ENCODE data around the gene MAML3.
A peak's percentile ranks its signal among the peaks of the same experiment; 100 is the strongest.

Gene MAML3

GRCh38 chr4:140180577-140180976 lies 26.6 kb upstream of the MAML3 start:
- Histone ChIP-seq H3K4me1 (ENCODE audit: control insufficient read depth in 2 of 2, insufficient read depth in 2 of 2, low read length in 2 of 2) (peaks cover 0 to 11% of the 10 kb centered on the region in 2 donors), H3K4me3 (ENCODE audit: low read length in 2 of 2) (peak overlapping the region in 1 of 2 donors; percentile 11), H3K9ac (ENCODE audit: low read depth in 1 of 2, low read length in 2 of 2) (no peak overlapping the region), H3K27ac (ENCODE audit: low read depth in 2 of 2, low read length in 2 of 2) (no peak overlapping the region), H3K27me3 (ENCODE audit: control insufficient read depth in 2 of 2, insufficient read depth in 2 of 2, low read length in 2 of 2) (no peaks in the 10 kb centered on the region), H3K36me3 (ENCODE audit: control insufficient read depth in 2 of 2, insufficient read depth in 2 of 2, low read length in 2 of 2) (no peaks in the 10 kb centered on the region), H3K9me3 (ENCODE audit: control insufficient read depth in 2 of 2, low read length in 2 of 2) (no peaks in the 10 kb centered on the region)

DNA sequence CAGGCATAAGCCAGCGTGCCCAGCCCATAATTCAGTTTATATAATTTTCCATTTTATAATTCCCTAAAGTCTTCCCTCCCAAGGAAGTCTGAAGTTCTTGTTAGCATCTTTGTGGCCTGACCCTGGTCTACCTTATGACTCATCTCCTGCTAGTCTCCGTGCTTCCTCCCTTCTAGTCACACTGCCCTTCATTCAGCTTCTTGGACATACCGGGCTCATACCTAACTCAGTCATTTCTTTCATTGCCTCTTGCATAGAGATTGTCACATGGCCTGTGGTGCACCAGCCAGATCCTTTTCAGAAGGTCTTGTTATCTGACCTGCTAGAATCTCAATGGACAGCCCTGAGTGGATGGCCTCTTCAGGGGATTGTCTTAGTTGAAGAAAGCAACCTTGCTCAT lies 22.8 kb upstream of the MAML3 start:
- H3K27ac ChIP-seq (ENCODE audit: low read depth in 2 of 2, low read length in 2 of 2): peak overlapping the region in 1 of 2 donors; percentile 27
- H3K36me3 ChIP-seq (ENCODE audit: control insufficient read depth in 2 of 2, insufficient read depth in 2 of 2, low read length in 2 of 2): no peaks in the 10 kb centered on the region
- no peaks in the 10 kb centered on the region for H3K27me3 ChIP-seq (ENCODE audit: control insufficient read depth in 2 of 2, insufficient read depth in 2 of 2, low read length in 2 of 2)
- H3K9ac ChIP-seq (ENCODE audit: low read depth in 1 of 2, low read length in 2 of 2): no peak overlapping the region
- H3K4me1 ChIP-seq (ENCODE audit: control insufficient read depth in 2 of 2, insufficient read depth in 2 of 2, low read length in 2 of 2): peaks cover 0 to 9% of the 10 kb centered on the region in 2 donors
- no peaks in the 10 kb centered on the region for H3K9me3 ChIP-seq (ENCODE audit: control insufficient read depth in 2 of 2, low read length in 2 of 2)
- no peak overlapping the region for H3K4me3 ChIP-seq (ENCODE audit: low read length in 2 of 2)

DNA sequence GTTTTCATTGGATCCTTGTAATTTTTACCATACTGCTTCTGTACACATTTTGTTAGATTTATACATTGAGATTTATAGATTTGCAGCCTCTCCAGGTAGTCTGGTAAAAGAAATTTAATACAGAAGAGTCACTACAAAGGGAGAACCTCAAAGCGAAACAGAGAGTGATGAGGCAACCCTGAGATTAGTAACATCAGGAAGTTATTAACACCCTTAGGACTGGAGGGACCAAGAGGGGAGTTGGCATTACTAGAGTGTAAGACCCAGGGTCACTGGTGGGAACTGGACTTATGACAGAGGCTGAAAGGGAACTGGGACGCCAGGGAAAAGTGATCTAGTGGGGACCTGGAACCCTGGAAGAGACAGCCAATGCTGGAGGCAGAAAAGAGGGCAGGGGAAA lies 20.6 kb upstream of the MAML3 start:
- H3K9me3 ChIP-seq (ENCODE audit: control insufficient read depth in 2 of 2, low read length in 2 of 2): no peaks in the 10 kb centered on the region
- H3K36me3 ChIP-seq (ENCODE audit: control insufficient read depth in 2 of 2, insufficient read depth in 2 of 2, low read length in 2 of 2): no peaks in the 10 kb centered on the region
- no peak overlapping the region for H3K27ac ChIP-seq (ENCODE audit: low read depth in 2 of 2, low read length in 2 of 2)

DNA sequence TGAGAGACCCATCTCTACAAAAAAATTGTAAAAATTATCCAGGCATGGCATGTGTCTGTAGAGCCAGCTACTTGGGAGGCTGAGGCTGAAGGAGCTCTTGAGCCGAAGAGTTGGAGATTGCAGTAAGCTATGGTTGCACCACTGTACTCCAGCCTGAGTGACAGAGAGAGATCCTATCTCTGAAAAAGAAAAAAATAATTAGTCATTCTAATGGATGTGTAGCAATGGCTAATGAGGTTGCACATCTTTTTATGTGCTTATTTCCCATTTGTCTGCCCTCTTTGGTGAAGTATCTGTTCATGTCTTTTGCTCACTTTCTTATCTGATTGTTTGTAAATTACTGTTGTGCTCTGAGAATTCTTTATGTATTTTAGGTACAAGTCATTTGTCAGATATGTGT lies 19.0 kb upstream of the MAML3 start:
- H3K9me3 ChIP-seq (ENCODE audit: control insufficient read depth in 2 of 2, low read length in 2 of 2): no peaks in the 10 kb centered on the region
- no peaks in the 10 kb centered on the region for H3K36me3 ChIP-seq (ENCODE audit: control insufficient read depth in 2 of 2, insufficient read depth in 2 of 2, low read length in 2 of 2)
- no peak overlapping the region for H3K4me3 ChIP-seq (ENCODE audit: low read length in 2 of 2)
- H3K4me1 ChIP-seq (ENCODE audit: control insufficient read depth in 2 of 2, insufficient read depth in 2 of 2, low read length in 2 of 2): peaks cover 0 to 4% of the 10 kb centered on the region in 2 donors
- no peaks in the 10 kb centered on the region for H3K27me3 ChIP-seq (ENCODE audit: control insufficient read depth in 2 of 2, insufficient read depth in 2 of 2, low read length in 2 of 2)
- no peak overlapping the region for H3K9ac ChIP-seq (ENCODE audit: low read depth in 1 of 2, low read length in 2 of 2)
- no peak overlapping the region for H3K27ac ChIP-seq (ENCODE audit: low read depth in 2 of 2, low read length in 2 of 2)

More for the DNA sequence above, 20.6 kb upstream of the MAML3 start:
- H3K4me1 ChIP-seq (ENCODE audit: control insufficient read depth in 2 of 2, insufficient read depth in 2 of 2, low read length in 2 of 2): peaks cover 0 to 4% of the 10 kb centered on the region in 2 donors
- H3K4me3 ChIP-seq (ENCODE audit: low read length in 2 of 2): no peak overlapping the region
- H3K9ac ChIP-seq (ENCODE audit: low read depth in 1 of 2, low read length in 2 of 2): no peak overlapping the region
- no peaks in the 10 kb centered on the region for H3K27me3 ChIP-seq (ENCODE audit: control insufficient read depth in 2 of 2, insufficient read depth in 2 of 2, low read length in 2 of 2)

- no peak overlapping the region for H3K9ac ChIP-seq (ENCODE audit: low read depth in 1 of 2, low read length in 2 of 2)
- no peak overlapping the region for H3K27ac ChIP-seq (ENCODE audit: low read depth in 2 of 2, low read length in 2 of 2)
- H3K4me1 ChIP-seq (ENCODE audit: control insufficient read depth in 2 of 2, insufficient read depth in 2 of 2, low read length in 2 of 2): no peaks in the 10 kb centered on the region
- no peak overlapping the region for H3K4me3 ChIP-seq (ENCODE audit: low read length in 2 of 2)
- no peaks in the 10 kb centered on the region for H3K36me3 ChIP-seq (ENCODE audit: control insufficient read depth in 2 of 2, insufficient read depth in 2 of 2, low read length in 2 of 2)
- no peaks in the 10 kb centered on the region for H3K27me3 ChIP-seq (ENCODE audit: control insufficient read depth in 2 of 2, insufficient read depth in 2 of 2, low read length in 2 of 2)
- no peaks in the 10 kb centered on the region for H3K9me3 ChIP-seq (ENCODE audit: control insufficient read depth in 2 of 2, low read length in 2 of 2)
Measured at GRCh38 chr4:140170299-140170698, 16.3 kb upstream of the MAML3 start.

- Histone ChIP-seq H3K9ac (ENCODE audit: low read depth in 1 of 2, low read length in 2 of 2) (no peak overlapping the region), H3K4me1 (ENCODE audit: control insufficient read depth in 2 of 2, insufficient read depth in 2 of 2, low read length in 2 of 2) (no peaks in the 10 kb centered on the region), H3K27ac (ENCODE audit: low read depth in 2 of 2, low read length in 2 of 2) (no peak overlapping the region), H3K9me3 (ENCODE audit: control insufficient read depth in 2 of 2, low read length in 2 of 2) (no peaks in the 10 kb centered on the region), H3K4me3 (ENCODE audit: low read length in 2 of 2) (no peak overlapping the region), H3K27me3 (ENCODE audit: control insufficient read depth in 2 of 2, insufficient read depth in 2 of 2, low read length in 2 of 2) (no peaks in the 10 kb centered on the region), H3K36me3 (ENCODE audit: control insufficient read depth in 2 of 2, insufficient read depth in 2 of 2, low read length in 2 of 2) (no peaks in the 10 kb centered on the region)
Measured at GRCh38 chr4:140168936-140169335, 15.0 kb upstream of the MAML3 start.

DNA sequence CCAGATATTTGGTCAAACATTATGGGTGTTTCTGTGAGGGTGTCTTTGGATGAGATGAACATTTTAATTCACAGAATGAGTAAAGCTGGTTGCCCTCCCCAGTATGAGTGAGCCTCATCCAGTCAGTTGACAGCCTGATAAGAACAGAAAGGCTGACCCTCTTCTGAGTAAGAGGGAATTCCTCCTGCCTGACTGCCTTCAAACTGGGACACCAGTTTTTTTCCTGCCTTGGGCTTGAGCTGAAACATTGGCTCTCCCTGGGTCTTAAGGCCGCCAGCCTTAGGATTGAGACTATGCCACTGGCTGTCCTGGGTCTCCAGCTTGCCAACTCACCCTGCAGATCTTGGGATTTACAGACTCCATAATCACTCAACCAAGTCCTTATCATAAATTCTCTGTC lies 14.5 kb upstream of the MAML3 start:
- H3K27me3 ChIP-seq (ENCODE audit: control insufficient read depth in 2 of 2, insufficient read depth in 2 of 2, low read length in 2 of 2): no peaks in the 10 kb centered on the region
- H3K9ac ChIP-seq (ENCODE audit: low read depth in 1 of 2, low read length in 2 of 2): no peak overlapping the region
- H3K4me3 ChIP-seq (ENCODE audit: low read length in 2 of 2): no peak overlapping the region
- no peaks in the 10 kb centered on the region for H3K9me3 ChIP-seq (ENCODE audit: control insufficient read depth in 2 of 2, low read length in 2 of 2)
- no peaks in the 10 kb centered on the region for H3K4me1 ChIP-seq (ENCODE audit: control insufficient read depth in 2 of 2, insufficient read depth in 2 of 2, low read length in 2 of 2)
- no peaks in the 10 kb centered on the region for H3K36me3 ChIP-seq (ENCODE audit: control insufficient read depth in 2 of 2, insufficient read depth in 2 of 2, low read length in 2 of 2)
- H3K27ac ChIP-seq (ENCODE audit: low read depth in 2 of 2, low read length in 2 of 2): no peak overlapping the region

- Histone ChIP-seq H3K4me3 (ENCODE audit: low read length in 2 of 2) (no peak overlapping the region), H3K9ac (ENCODE audit: low read depth in 1 of 2, low read length in 2 of 2) (no peak overlapping the region), H3K27ac (ENCODE audit: low read depth in 2 of 2, low read length in 2 of 2) (no peak overlapping the region)
Measured at GRCh38 chr4:140163029-140163810, 9.2 kb upstream of the MAML3 start.

DNA sequence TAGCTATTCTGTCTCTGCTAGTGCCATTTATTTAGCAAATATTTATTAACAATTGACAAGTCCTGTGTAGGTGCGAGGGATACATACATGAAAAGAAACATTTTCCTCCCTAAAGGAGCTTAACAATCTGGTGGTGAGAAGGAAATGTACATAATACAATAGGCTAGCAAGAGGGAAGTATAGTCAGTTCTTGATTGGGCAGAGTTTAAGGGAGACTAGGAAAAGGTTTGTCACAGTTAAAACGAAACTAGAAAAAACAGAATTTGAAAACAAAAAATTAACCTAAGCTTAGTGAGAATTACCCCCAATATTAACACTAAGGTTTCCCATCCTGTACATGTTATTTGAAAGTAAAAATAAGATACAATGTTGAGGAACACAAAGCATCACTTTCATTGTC lies 8.6 kb upstream of the MAML3 start:
- H3K36me3 ChIP-seq (ENCODE audit: control insufficient read depth in 2 of 2, insufficient read depth in 2 of 2, low read length in 2 of 2): no peaks in the 10 kb centered on the region
- peaks cover 9 to 13% of the 10 kb centered on the region in 2 donors for H3K4me1 ChIP-seq (ENCODE audit: control insufficient read depth in 2 of 2, insufficient read depth in 2 of 2, low read length in 2 of 2)
- H3K27me3 ChIP-seq (ENCODE audit: control insufficient read depth in 2 of 2, insufficient read depth in 2 of 2, low read length in 2 of 2): no peaks in the 10 kb centered on the region
- H3K9ac ChIP-seq (ENCODE audit: low read depth in 1 of 2, low read length in 2 of 2): no peak overlapping the region
- no peaks in the 10 kb centered on the region for H3K9me3 ChIP-seq (ENCODE audit: control insufficient read depth in 2 of 2, low read length in 2 of 2)
- H3K4me3 ChIP-seq (ENCODE audit: low read length in 2 of 2): no peak overlapping the region
- no peak overlapping the region for H3K27ac ChIP-seq (ENCODE audit: low read depth in 2 of 2, low read length in 2 of 2)

More at GRCh38 chr4:140163029-140163810, 9.2 kb upstream of the MAML3 start:
- H3K36me3 ChIP-seq (ENCODE audit: control insufficient read depth in 2 of 2, insufficient read depth in 2 of 2, low read length in 2 of 2): no peaks in the 10 kb centered on the region
- H3K9me3 ChIP-seq (ENCODE audit: control insufficient read depth in 2 of 2, low read length in 2 of 2): no peaks in the 10 kb centered on the region
- no peaks in the 10 kb centered on the region for H3K27me3 ChIP-seq (ENCODE audit: control insufficient read depth in 2 of 2, insufficient read depth in 2 of 2, low read length in 2 of 2)
- H3K4me1 ChIP-seq (ENCODE audit: control insufficient read depth in 2 of 2, insufficient read depth in 2 of 2, low read length in 2 of 2): peaks cover 3 to 7% of the 10 kb centered on the region in 2 donors

- no peaks in the 10 kb centered on the region for H3K9me3 ChIP-seq (ENCODE audit: control insufficient read depth in 2 of 2, low read length in 2 of 2)
- H3K4me1 ChIP-seq (ENCODE audit: control insufficient read depth in 2 of 2, insufficient read depth in 2 of 2, low read length in 2 of 2): peaks cover 19% of the 10 kb centered on the region in 2 donors
- H3K27me3 ChIP-seq (ENCODE audit: control insufficient read depth in 2 of 2, insufficient read depth in 2 of 2, low read length in 2 of 2): no peaks in the 10 kb centered on the region
- H3K36me3 ChIP-seq (ENCODE audit: control insufficient read depth in 2 of 2, insufficient read depth in 2 of 2, low read length in 2 of 2): no peaks in the 10 kb centered on the region
- H3K27ac ChIP-seq (ENCODE audit: low read depth in 2 of 2, low read length in 2 of 2): peak overlapping the region; percentile 53 to 64
- H3K9ac ChIP-seq (ENCODE audit: low read depth in 1 of 2, low read length in 2 of 2): no peak overlapping the region
- H3K4me3 ChIP-seq (ENCODE audit: low read length in 2 of 2): no peak overlapping the region
Measured at GRCh38 chr4:140158365-140159030, 4.5 kb upstream of the MAML3 start.
